ENCODE results near the gene TMEM218. TPM values are rescaled to one million over a fixed set of nuclear protein-coding genes. Genes with fewer than 3 reads are reported as not detected.

The TMEM218 gene
- total RNA-seq, 1 experiment from 2014 or later: 17.9 TPM

GRCh38 chr11:125075242-125075625 is 36.2 kb downstream of the TMEM218 start:
- Histone ChIP-seq H3K27ac (ENCODE audit: low read depth, low read length) (no peak overlapping the region), H2AFZ (ENCODE audit: low read depth, low read length, poor library complexity, severe bottlenecking) (no peak overlapping the region), H4K20me1 (ENCODE audit: insufficient read depth) (no peaks in the 10 kb centered on the region), H3K4me1 (ENCODE audit: control insufficient read depth in 1 of 2, insufficient read depth in 2 of 2, low read length in 2 of 2) (peaks cover 13 to 44% of the 10 kb centered on the region in 2 experiments), H3K9me3 (ENCODE audit: control insufficient read depth in 1 of 2, insufficient read depth in 1 of 2, low read depth in 1 of 2, low read length in 2 of 2) (no peaks in the 10 kb centered on the region), H3K9ac (ENCODE audit: low read length) (no peak overlapping the region), H3K4me2 (ENCODE audit: low read length) (no peak overlapping the region), H3K27me3 (ENCODE audit: insufficient read depth, low read length) (no peaks in the 10 kb centered on the region), H3K9me2 (ENCODE audit: insufficient read depth) (no peaks in the 10 kb centered on the region), H3K4me3 (replicated peaks in 1 of 2; ENCODE audit: low read depth in 1 of 2, low read length in 2 of 2) (no peak overlapping the region), H3K79me2 (ENCODE audit: insufficient read depth, low read length) (no peaks in the 10 kb centered on the region), H3K36me3 (ENCODE audit: control insufficient read depth in 1 of 2, insufficient read depth in 2 of 2, low read length in 2 of 2) (no peaks in the 10 kb centered on the region)
- no peak for DNase-seq (ENCODE audit: low read depth, low spot score)
- BruUV-seq (replicated peaks): no TSS peak
- RAD21 ChIA-PET (ENCODE audit: low non-redundant PET in 1 of 2, low total read pairs in 2 of 2, uncharacterized antibody in 2 of 2, unreplicated experiment in 2 of 2): no interaction called here
- intact Hi-C loops (cut with micrococcal nuclease): no loop called here
- POLR2A ChIA-PET: no interaction called here
- no peak for TF ChIP-seq EGR1 (IDR thresholded peaks at IDR 0.05; ENCODE audit: low read depth)
- no peak for TF ChIP-seq REST (IDR thresholded peaks at IDR 0.05; ENCODE audit: low read depth)
- TF ChIP-seq ZFX (IDR thresholded peaks at IDR 0.05): no peak
- TF ChIP-seq ATF3 (IDR thresholded peaks at IDR 0.05): no peak
- no peak for TF ChIP-seq CBX3 (IDR thresholded peaks at IDR 0.05; ENCODE audit: low read depth)
- TF ChIP-seq RAD21 (IDR thresholded peaks at IDR 0.05; ENCODE audit: low read depth): no peak
- no peak for TF ChIP-seq CEBPB (IDR thresholded peaks at IDR 0.05; ENCODE audit: low read depth)
- TF ChIP-seq POLR2A (IDR thresholded peaks at IDR 0.05; ENCODE audit: borderline replicate concordance, extremely low read depth, insufficient read depth, insufficient read length): no peak
- TF ChIP-seq SIN3A (IDR thresholded peaks at IDR 0.05; ENCODE audit: low read depth): no peak
- TF ChIP-seq ZBTB33 (IDR thresholded peaks at IDR 0.05; ENCODE audit: extremely low read depth, insufficient replicate concordance, low read length): no peak
- TF ChIP-seq POLR2AphosphoS5 (IDR thresholded peaks at IDR 0.05; ENCODE audit: low read depth, low read length): no peak
- no peak for TF ChIP-seq ELF1 (IDR thresholded peaks at IDR 0.05; ENCODE audit: borderline replicate concordance, low read depth)
- TF ChIP-seq TCF7L2 (IDR thresholded peaks at IDR 0.05; ENCODE audit: borderline replicate concordance, extremely low read depth, insufficient read depth, insufficient read length): no peak
- no peak for TF ChIP-seq JUND (IDR thresholded peaks at IDR 0.05)
- TF ChIP-seq SP1 (IDR thresholded peaks at IDR 0.05; ENCODE audit: low read depth): no peak
- TF ChIP-seq ZNF274 (IDR thresholded peaks at IDR 0.05; ENCODE audit: low read depth, low read length): no peak
- TF ChIP-seq YY1 (IDR thresholded peaks at IDR 0.05; ENCODE audit: extremely low read depth, insufficient replicate concordance, low read depth, low read length): no peak
- CTCF ChIA-PET: no interaction called here
- no peak for ATAC-seq

Data from HCT116 (cell line).